Measurements from ENCODE around the gene PANX1.

Gene PANX1

GRCh38 chr11:94128291-94128745 is 323 bp upstream of the PANX1 start:
- H3K4me3 ChIP-seq (ENCODE audit: low read length, poor library complexity, severe bottlenecking), result peak overlapping the region; percentile 92
- H3F3A ChIP-seq (ENCODE audit: low read depth), result no peaks in the 10 kb centered on the region
- H2AFZ ChIP-seq (ENCODE audit: low read length), result peak overlapping the region; percentile 93
- H3K27me3 ChIP-seq (ENCODE audit: insufficient read depth, low read length, poor library complexity, severe bottlenecking), result no peaks in the 10 kb centered on the region
- peaks cover 48% of the 10 kb centered on the region for H3K4me1 ChIP-seq (ENCODE audit: insufficient read depth, low read length, poor library complexity, severe bottlenecking)
- H3K9me2 ChIP-seq (replicated peaks; ENCODE audit: low read depth, low read length), result no peaks in the 10 kb centered on the region
- peaks cover 56% of the 10 kb centered on the region for H3K79me2 ChIP-seq (ENCODE audit: insufficient read depth, low read length)
- H3K4me2 ChIP-seq (ENCODE audit: low read depth, low read length, poor library complexity, severe bottlenecking), result peak overlapping the region; percentile 92
- peaks cover 33% of the 10 kb centered on the region for H4K20me1 ChIP-seq (ENCODE audit: insufficient read depth, low read length, poor library complexity, severe bottlenecking)
- H3K36me3 ChIP-seq (ENCODE audit: insufficient read depth, low read length), result no peaks in the 10 kb centered on the region
- TF ChIP-seq CTCF (conservative IDR thresholded peaks at IDR 0.05; ENCODE audit: low read length), result no peak
- TF ChIP-seq EZH2phosphoT487 (IDR thresholded peaks at IDR 0.05; ENCODE audit: borderline replicate concordance), result no peak
- H3K9me3 ChIP-seq (ENCODE audit: insufficient read depth, low read depth, low read length), result no peaks in the 10 kb centered on the region
- H3K9ac ChIP-seq (ENCODE audit: low read depth, low read length, poor library complexity, severe bottlenecking), result peak overlapping the region; percentile 81

GRCh38 chr11:94129512-94130297 is 1.1 kb downstream of the PANX1 start:
- Histone ChIP-seq H3K4me2 (ENCODE audit: low read depth, low read length, poor library complexity, severe bottlenecking) (peak overlapping the region; percentile 92), H3F3A (ENCODE audit: low read depth) (no peaks in the 10 kb centered on the region), H3K4me1 (ENCODE audit: insufficient read depth, low read length, poor library complexity, severe bottlenecking) (peaks cover 60% of the 10 kb centered on the region), H3K9me2 (replicated peaks; ENCODE audit: low read depth, low read length) (no peaks in the 10 kb centered on the region), H3K9ac (ENCODE audit: low read depth, low read length, poor library complexity, severe bottlenecking) (peak overlapping the region; percentile 81), H3K4me3 (ENCODE audit: low read length, poor library complexity, severe bottlenecking) (peak overlapping the region; percentile 92), H2AFZ (ENCODE audit: low read length) (peak overlapping the region; percentile 93), H3K79me2 (ENCODE audit: insufficient read depth, low read length) (peaks cover 70% of the 10 kb centered on the region), H3K9me3 (ENCODE audit: insufficient read depth, low read depth, low read length) (no peaks in the 10 kb centered on the region), H3K36me3 (ENCODE audit: insufficient read depth, low read length) (no peaks in the 10 kb centered on the region), H4K20me1 (ENCODE audit: insufficient read depth, low read length, poor library complexity, severe bottlenecking) (peaks cover 44% of the 10 kb centered on the region), H3K27me3 (ENCODE audit: insufficient read depth, low read length, poor library complexity, severe bottlenecking) (no peaks in the 10 kb centered on the region)
- TF ChIP-seq CTCF (conservative IDR thresholded peaks at IDR 0.05; ENCODE audit: low read length), result no peak
- TF ChIP-seq EZH2phosphoT487 (IDR thresholded peaks at IDR 0.05; ENCODE audit: borderline replicate concordance), result no peak

- H2AFZ ChIP-seq (ENCODE audit: low read length), result no peak overlapping the region
- no peaks in the 10 kb centered on the region for H3K9me3 ChIP-seq (ENCODE audit: insufficient read depth, low read depth, low read length)
- no peak for TF ChIP-seq CTCF (conservative IDR thresholded peaks at IDR 0.05; ENCODE audit: low read length)
- no peak for TF ChIP-seq EZH2phosphoT487 (IDR thresholded peaks at IDR 0.05; ENCODE audit: borderline replicate concordance)
- no peaks in the 10 kb centered on the region for H3K36me3 ChIP-seq (ENCODE audit: insufficient read depth, low read length)
- H3K9ac ChIP-seq (ENCODE audit: low read depth, low read length, poor library complexity, severe bottlenecking), result peak overlapping the region; percentile 81
- H3K9me2 ChIP-seq (replicated peaks; ENCODE audit: low read depth, low read length), result no peaks in the 10 kb centered on the region
- peak overlapping the region; percentile 92 for H3K4me3 ChIP-seq (ENCODE audit: low read length, poor library complexity, severe bottlenecking)
- peaks cover 50% of the 10 kb centered on the region for H4K20me1 ChIP-seq (ENCODE audit: insufficient read depth, low read length, poor library complexity, severe bottlenecking)
- H3K27me3 ChIP-seq (ENCODE audit: insufficient read depth, low read length, poor library complexity, severe bottlenecking), result no peaks in the 10 kb centered on the region
- H3K4me2 ChIP-seq (ENCODE audit: low read depth, low read length, poor library complexity, severe bottlenecking), result peak overlapping the region; percentile 92
- peaks cover 77% of the 10 kb centered on the region for H3K79me2 ChIP-seq (ENCODE audit: insufficient read depth, low read length)
- H3K4me1 ChIP-seq (ENCODE audit: insufficient read depth, low read length, poor library complexity, severe bottlenecking), result peaks cover 67% of the 10 kb centered on the region
- H3F3A ChIP-seq (ENCODE audit: low read depth), result no peaks in the 10 kb centered on the region
These were observed 1.8 kb downstream of the PANX1 start for GRCh38 chr11:94130298-94131046.
